DOHH2 (cell line): ENCODE measurements around the gene ATP5MC2.

ENCODE experiments used
- EZH2phosphoT487 ChIP-seq: fragments of 200-600 bp; sonication (generic); IDR thresholded peaks from 2 replicates; pipeline ENCODE4 v1.6.1; 2017; ENCODE audit warnings: borderline replicate concordance, mild to moderate bottlenecking, antibody characterized with exemption, low read length, moderate library complexity, mixed read lengths
- TF ChIP-seq, protein P1 (sequence below): fragments of 200-600 bp; sonication (generic); IDR thresholded peaks from one replicate; pipeline ENCODE4 v1.5.1; 2014; ENCODE audit warnings: antibody characterized with exemption, mild to moderate bottlenecking, low read depth, low read length; ENCODE audit not compliant: poor library complexity, severe bottlenecking

DNA sequence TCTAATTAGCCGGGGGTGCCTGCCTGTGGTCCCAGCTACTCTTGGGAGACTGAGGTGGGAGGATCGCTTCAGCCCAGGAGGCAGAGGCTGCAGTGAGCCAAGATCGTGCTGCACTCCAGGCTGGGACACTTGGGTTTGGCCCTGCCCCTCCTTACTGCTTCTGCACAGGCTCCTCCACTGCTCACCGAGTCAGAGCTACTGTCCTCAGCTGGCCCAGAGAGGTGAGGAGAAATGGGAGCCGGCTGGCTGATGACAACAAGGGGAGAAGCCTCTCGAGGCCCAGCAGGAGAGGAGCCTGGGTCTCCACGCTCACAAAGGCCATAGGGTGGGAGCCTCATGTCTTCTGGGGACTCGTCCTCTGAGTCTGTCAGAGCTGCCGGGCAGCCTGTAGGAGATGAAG is 37.6 kb upstream of the ATP5MC2 start:
- TF ChIP-seq, protein P1, sequence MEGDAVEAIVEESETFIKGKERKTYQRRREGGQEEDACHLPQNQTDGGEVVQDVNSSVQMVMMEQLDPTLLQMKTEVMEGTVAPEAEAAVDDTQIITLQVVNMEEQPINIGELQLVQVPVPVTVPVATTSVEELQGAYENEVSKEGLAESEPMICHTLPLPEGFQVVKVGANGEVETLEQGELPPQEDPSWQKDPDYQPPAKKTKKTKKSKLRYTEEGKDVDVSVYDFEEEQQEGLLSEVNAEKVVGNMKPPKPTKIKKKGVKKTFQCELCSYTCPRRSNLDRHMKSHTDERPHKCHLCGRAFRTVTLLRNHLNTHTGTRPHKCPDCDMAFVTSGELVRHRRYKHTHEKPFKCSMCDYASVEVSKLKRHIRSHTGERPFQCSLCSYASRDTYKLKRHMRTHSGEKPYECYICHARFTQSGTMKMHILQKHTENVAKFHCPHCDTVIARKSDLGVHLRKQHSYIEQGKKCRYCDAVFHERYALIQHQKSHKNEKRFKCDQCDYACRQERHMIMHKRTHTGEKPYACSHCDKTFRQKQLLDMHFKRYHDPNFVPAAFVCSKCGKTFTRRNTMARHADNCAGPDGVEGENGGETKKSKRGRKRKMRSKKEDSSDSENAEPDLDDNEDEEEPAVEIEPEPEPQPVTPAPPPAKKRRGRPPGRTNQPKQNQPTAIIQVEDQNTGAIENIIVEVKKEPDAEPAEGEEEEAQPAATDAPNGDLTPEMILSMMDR: no peak
- TF ChIP-seq EZH2phosphoT487: no peak
